DOHH2 (cell line): ENCODE measurements around the gene CFAP97D1.

Experiments used
- H3F3A ChIP-seq: fragments of 200-600 bp; sonication (generic), shearing (Covaris generic); 2 replicates; pipeline ENCODE4 v1.6.0; 2016; ENCODE audit warnings: antibody characterized with exemption, mild to moderate bottlenecking; ENCODE audit not compliant: control insufficient read depth, insufficient read depth
- H3K27ac ChIP-seq: fragments of 200-600 bp; sonication (generic); 2 replicates; pipeline ENCODE4 v1.5.1; 2014; ENCODE audit warnings: low read depth, mild to moderate bottlenecking, low read length, moderate library complexity
- H3K27me3 ChIP-seq: fragments of 200-600 bp; sonication (generic); 2 replicates; pipeline ENCODE4 v1.6.1; 2014; ENCODE audit warnings: mild to moderate bottlenecking, low read length, mixed read lengths; ENCODE audit not compliant: control insufficient read depth
- H3K36me3 ChIP-seq: fragments of 200-600 bp; sonication (generic); 2 replicates; pipeline ENCODE4 v1.6.1; 2014; ENCODE audit warnings: mild to moderate bottlenecking, low read length, moderate library complexity, mixed read lengths; ENCODE audit not compliant: control insufficient read depth
- H3K4me1 ChIP-seq: fragments of 200-600 bp; sonication (generic); 2 replicates; pipeline ENCODE4 v1.6.1; 2014; ENCODE audit warnings: mild to moderate bottlenecking, low read length, mixed read lengths; ENCODE audit not compliant: control insufficient read depth
- H3K4me2 ChIP-seq: fragments of 200-600 bp; sonication (generic); 2 replicates; pipeline ENCODE4 v1.6.0; 2014; ENCODE audit warnings: mild to moderate bottlenecking, low read length, moderate library complexity
- H3K4me3 ChIP-seq: fragments of 200-600 bp; sonication (generic); 2 replicates; pipeline ENCODE4 v1.5.1; 2014; ENCODE audit warnings: mild to moderate bottlenecking, low read length, mixed read lengths
- H3K79me2 ChIP-seq: fragments of 200-600 bp; sonication (generic); 2 replicates; pipeline ENCODE4 v1.6.1; 2014; ENCODE audit warnings: mild to moderate bottlenecking, low read length, mixed read lengths; ENCODE audit not compliant: control insufficient read depth
- H3K9me2 ChIP-seq: fragments of 200-600 bp; sonication (generic); replicated peaks from 2 replicates; pipeline ENCODE4 v1.6.1; 2014; ENCODE audit warnings: mild to moderate bottlenecking, low read length, mixed read lengths; ENCODE audit not compliant: control insufficient read depth
- H3K9me3 ChIP-seq: fragments of 200-600 bp; sonication (generic); 2 replicates; pipeline ENCODE4 v1.6.1; 2014; ENCODE audit warnings: antibody characterized with exemption, low read length, mixed read lengths; ENCODE audit not compliant: control insufficient read depth, insufficient read depth
- H4K20me1 ChIP-seq: fragments of 200-600 bp; sonication (generic); 2 replicates; pipeline ENCODE4 v1.6.0; 2014; ENCODE audit warnings: low read depth, mild to moderate bottlenecking, antibody characterized with exemption, low read length, moderate library complexity; ENCODE audit not compliant: control insufficient read depth, insufficient read depth
- CTCF ChIP-seq: fragments of 200-600 bp; sonication (generic); IDR thresholded peaks from one replicate; pipeline ENCODE4 v1.5.1; 2014; ENCODE audit warnings: antibody characterized with exemption, mild to moderate bottlenecking, low read depth, low read length; ENCODE audit not compliant: poor library complexity, severe bottlenecking
- EZH2phosphoT487 ChIP-seq: fragments of 200-600 bp; sonication (generic); IDR thresholded peaks from 2 replicates; pipeline ENCODE4 v1.6.1; 2017; ENCODE audit warnings: borderline replicate concordance, mild to moderate bottlenecking, antibody characterized with exemption, low read length, moderate library complexity, mixed read lengths

Gene CFAP97D1

GRCh38 chr17:43734376-43734775, 45.9 kb upstream of the CFAP97D1 start:
- no peaks in the 10 kb centered on the region for H3K9me2 ChIP-seq
- no peak for TF ChIP-seq CTCF
- no peak for TF ChIP-seq EZH2phosphoT487
- H3K79me2 ChIP-seq: no peaks in the 10 kb centered on the region
- no peak overlapping the region for H3K4me2 ChIP-seq
- no peaks in the 10 kb centered on the region for H3K4me1 ChIP-seq
- H3K27ac ChIP-seq: no peak overlapping the region
- no peaks in the 10 kb centered on the region for H4K20me1 ChIP-seq
- H3K4me3 ChIP-seq: no peak overlapping the region
- H3K36me3 ChIP-seq: no peaks in the 10 kb centered on the region
- H3F3A ChIP-seq: no peaks in the 10 kb centered on the region
- peaks cover 3% of the 10 kb centered on the region; the same call in 1 of the 2 replicates for H3K27me3 ChIP-seq
- H3K9me3 ChIP-seq: no peaks in the 10 kb centered on the region

- H3K4me1 ChIP-seq: no peaks in the 10 kb centered on the region
- H3K4me2 ChIP-seq: no peak overlapping the region
- no peak overlapping the region for H3K27ac ChIP-seq
Measured at GRCh38 chr17:43736389-43736788, 43.8 kb upstream of the CFAP97D1 start.

GRCh38 chr17:43737722-43738121, 42.5 kb upstream of the CFAP97D1 start:
- Histone ChIP-seq H3K27me3 (peaks cover 3% of the 10 kb centered on the region; the same call in 1 of the 2 replicates), H3K4me1 (no peaks in the 10 kb centered on the region), H3K9me3 (no peaks in the 10 kb centered on the region), H3K27ac (no peak overlapping the region), H3K36me3 (no peaks in the 10 kb centered on the region), H3F3A (no peaks in the 10 kb centered on the region), H3K79me2 (no peaks in the 10 kb centered on the region), H3K4me3 (no peak overlapping the region), H3K4me2 (no peak overlapping the region), H4K20me1 (no peaks in the 10 kb centered on the region), H3K9me2 (no peaks in the 10 kb centered on the region)
- TF ChIP-seq EZH2phosphoT487: no peak
- TF ChIP-seq CTCF: no peak

More at GRCh38 chr17:43736389-43736788, 43.8 kb upstream of the CFAP97D1 start:
- Histone ChIP-seq H3F3A (no peaks in the 10 kb centered on the region), H3K79me2 (no peaks in the 10 kb centered on the region), H3K4me3 (no peak overlapping the region), H3K36me3 (no peaks in the 10 kb centered on the region), H4K20me1 (no peaks in the 10 kb centered on the region), H3K9me3 (no peaks in the 10 kb centered on the region), H3K27me3 (peaks cover 3% of the 10 kb centered on the region; the same call in 1 of the 2 replicates), H3K9me2 (no peaks in the 10 kb centered on the region)
- TF ChIP-seq CTCF: no peak
- TF ChIP-seq EZH2phosphoT487: no peak
